Left kidney (tissue), 2 donors: ENCODE results near the gene EPN2. TPM values are rescaled to one million over a fixed set of nuclear protein-coding genes. Genes with fewer than 3 reads are reported as not detected.

Experiments
- DNase-seq: peaks from one replicate; pipeline ENCODE4 v3.0.0-alpha.2; 2013
- polyA plus RNA-seq: library from polyadenylated mRNA; unstranded; fragments of 120-200 nt; gene quantifications from one replicate; pipeline ENCODE4 v1.2.1, GENCODE V29; 2013; ENCODE audit not compliant: insufficient read length

The EPN2 gene
- polyA plus RNA-seq, 1 donor = 44.4 TPM

- no peak for DNase-seq
These were observed 412 bp downstream of the EPN2 start for GRCh38 chr17:19237389-19238166.

- no peak for DNase-seq
These were observed 970 bp downstream of the EPN2 start for GRCh38 chr17:19238167-19238505.

DNA sequence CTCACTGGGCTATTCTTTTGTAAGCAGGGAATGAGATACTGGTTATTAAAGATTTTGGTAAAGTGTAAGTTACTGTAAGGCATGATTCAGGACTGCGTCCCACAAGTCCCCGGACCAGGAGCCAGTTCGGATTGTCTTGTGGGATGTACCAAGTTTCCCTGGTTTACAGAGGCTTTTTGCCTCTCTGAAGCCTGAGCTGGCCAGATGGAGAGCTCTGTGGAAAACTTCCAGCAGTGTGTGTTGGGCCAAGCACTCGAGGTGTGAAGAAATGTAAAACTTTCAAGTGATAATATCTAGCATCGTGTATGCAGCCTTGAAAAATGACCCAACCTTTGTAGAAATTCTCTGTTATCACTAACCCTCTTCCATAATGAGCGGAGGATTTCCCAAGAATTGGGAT is 2.4 kb downstream of the EPN2 start:
- no peak for DNase-seq

GRCh38 chr17:19242323-19242722 is 5.2 kb downstream of the EPN2 start:
- no peak for DNase-seq

DNA sequence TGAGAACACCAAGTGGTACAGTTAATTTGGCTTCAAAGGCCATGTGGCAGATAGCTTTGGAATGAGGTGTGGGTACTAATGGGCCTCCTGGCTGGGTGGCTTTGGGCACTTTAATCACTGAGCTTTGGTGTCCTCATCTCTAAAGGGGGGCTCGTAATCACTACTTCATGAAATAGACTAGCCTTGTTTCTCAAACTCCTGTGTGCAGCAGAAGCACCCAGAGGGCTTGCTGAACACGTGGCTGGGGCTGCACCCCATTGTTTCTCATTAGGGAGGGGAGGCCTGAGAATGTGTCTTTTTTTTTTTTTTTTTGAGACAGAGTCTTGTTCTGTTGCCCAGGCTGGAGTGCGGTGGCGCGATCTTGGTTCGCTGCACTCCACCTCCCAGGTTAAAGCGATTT is 5.8 kb downstream of the EPN2 start:
- no peak for DNase-seq

- no peak for DNase-seq
These were observed 6.7 kb downstream of the EPN2 start for GRCh38 chr17:19243838-19244237.

GRCh38 chr17:19244357-19244756 is 7.2 kb downstream of the EPN2 start:
- DNase-seq = no peak

- no peak for DNase-seq
These were observed 7.6 kb downstream of the EPN2 start for GRCh38 chr17:19244781-19245180.

DNA sequence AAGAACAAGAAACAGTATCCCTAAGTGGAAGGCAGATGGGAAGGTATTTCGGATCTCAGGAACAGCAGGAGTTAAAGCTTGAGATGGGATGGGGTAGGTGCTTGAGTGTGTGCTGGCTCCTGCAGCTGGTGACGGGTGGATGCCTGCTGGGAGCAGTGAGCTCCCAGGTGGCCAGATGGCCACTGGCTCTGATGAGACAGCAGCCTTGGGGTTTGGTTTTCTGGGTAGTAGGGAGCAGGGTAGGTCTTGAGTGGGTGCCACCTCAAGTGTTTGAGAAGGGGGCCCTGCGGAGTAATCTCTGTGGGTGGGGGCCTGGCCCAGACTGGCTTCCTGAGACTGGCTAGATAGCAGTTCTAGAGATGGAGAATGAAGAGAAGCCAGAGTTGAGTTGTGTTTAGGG is 10.3 kb downstream of the EPN2 start:
- DNase-seq = no peak

- no peak for DNase-seq
These were observed 11.2 kb downstream of the EPN2 start for GRCh38 chr17:19248151-19248927.

GRCh38 chr17:19248928-19249574 is 11.9 kb downstream of the EPN2 start:
- no peak for DNase-seq

DNA sequence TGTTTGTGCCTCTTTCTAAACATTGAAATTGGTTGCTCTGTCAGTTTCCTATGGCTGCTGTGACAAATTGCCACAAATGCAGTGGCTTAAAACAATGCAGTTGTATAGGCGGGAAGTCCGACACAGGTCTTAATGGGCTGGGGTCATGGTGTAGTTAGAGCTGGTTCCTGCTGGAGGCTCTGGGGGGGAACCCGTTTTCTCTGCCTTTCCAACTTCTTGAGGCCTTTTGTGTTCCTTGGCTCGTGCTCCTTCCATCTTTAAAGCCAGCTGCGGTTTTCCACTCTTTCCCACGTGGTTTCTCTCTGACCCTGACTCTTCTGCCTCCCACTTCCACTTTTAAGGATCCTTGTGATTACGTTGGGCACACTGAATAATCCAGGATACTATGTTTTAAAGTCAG is 12.5 kb downstream of the EPN2 start:
- peak; percentile 55 for DNase-seq

GRCh38 chr17:19250421-19251173 is 13.4 kb downstream of the EPN2 start:
- no peak for DNase-seq

DNA sequence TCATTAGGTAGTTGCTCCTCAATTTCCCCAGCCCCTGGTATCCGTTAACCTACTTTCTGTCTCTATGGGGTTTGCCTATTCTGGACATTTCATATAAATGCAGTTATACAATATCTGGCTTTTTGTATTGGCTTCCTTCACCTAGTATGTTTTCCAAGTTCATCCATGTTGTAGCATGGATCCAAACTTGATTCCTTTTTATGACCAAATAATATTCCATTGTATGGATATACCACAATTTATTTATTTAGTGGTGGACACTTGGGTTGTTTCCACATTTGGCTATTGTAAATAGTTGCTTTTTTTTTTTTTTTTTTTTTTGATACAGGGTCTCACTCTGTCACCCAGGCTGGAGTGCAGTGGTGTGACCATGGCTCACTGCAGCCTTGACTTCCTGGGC is 15.9 kb downstream of the EPN2 start:
- no peak for DNase-seq

GRCh38 chr17:19254651-19255050 is 17.5 kb downstream of the EPN2 start:
- DNase-seq = no peak

GRCh38 chr17:19255279-19255678 is 18.1 kb downstream of the EPN2 start:
- DNase-seq = no peak

- no peak for DNase-seq
These were observed 21.2 kb downstream of the EPN2 start for GRCh38 chr17:19258371-19258770.

GRCh38 chr17:19260958-19261357 is 23.8 kb downstream of the EPN2 start:
- DNase-seq = no peak

- no peak for DNase-seq
These were observed 24.3 kb downstream of the EPN2 start for GRCh38 chr17:19261426-19261825.

DNA sequence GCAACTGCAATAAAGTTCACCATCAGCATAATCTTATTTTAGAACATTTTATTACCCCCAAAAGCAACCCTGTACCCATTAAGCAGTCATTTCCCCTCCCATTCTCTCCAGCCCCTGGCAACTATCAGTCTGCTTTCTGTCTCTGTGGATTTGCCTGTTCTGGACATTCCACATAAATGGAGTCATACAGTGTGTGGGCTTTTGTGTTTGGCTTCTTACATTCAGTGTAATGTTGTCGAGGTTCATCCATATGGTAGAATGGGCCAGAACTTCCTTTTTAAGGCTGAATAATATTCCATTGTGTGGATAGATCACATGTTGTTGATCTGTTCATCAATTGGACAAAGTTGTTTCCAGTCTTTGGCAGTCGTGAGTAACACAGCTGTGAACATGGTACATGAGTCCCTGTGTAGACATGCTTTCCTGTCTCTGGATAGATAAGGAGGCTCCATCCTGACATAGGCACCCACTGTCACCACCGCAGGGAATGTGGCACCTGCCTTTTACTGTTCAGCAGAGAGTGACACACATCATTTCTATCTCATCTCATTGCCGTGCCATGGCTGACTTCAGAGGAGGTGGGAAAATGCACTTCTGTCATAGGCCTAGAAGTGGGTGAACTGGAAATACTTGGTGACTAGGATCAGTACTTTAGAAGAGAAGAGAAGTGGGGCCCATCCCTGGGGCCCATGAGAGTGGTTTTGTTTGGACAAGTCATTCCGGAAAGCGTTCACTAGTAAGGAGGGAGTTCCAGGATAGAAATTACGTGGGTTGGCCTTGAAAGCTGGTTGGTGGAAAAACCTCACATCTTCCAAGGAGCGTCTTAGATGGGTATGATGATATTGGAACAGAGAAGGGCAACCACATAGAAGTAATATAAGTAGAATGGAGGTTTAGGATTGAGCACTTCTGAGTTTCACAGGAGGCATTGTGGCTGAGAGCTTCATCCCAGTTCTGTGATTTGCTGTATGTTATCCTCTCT is 25.8 kb downstream of the EPN2 start:
- no peak for DNase-seq

GRCh38 chr17:19263641-19264051 is 26.5 kb downstream of the EPN2 start:
- no peak for DNase-seq
